HEK293 (cell line): ENCODE data around the gene ST3GAL2.
"Not testable (repeated sequence)": the region's sequence is repeated elsewhere in the genome, so short reads cannot be mapped to it uniquely, and the experiment has no call there.

ENCODE experiments used
- CTCF ChIA-PET: fragments of 350-600 bp; formaldehyde crosslinking; extraction: SDS; loops from one replicate; lab custom pipeline; 2021; ENCODE audit warnings: antibody characterized with exemption; lab: Yijun Ruan, JAX
- POLR2A ChIA-PET: fragments of 300-600 bp; formaldehyde crosslinking; extraction: SDS; loops from one replicate; lab custom pipeline; 2020; ENCODE audit warnings: antibody characterized with exemption, inconsistent platforms; lab: Yijun Ruan, JAX
- H3K27ac ChIP-seq: fragments of 200-500 bp; sonication (Bioruptor generic); 2 replicates; pipeline ENCODE4 v1.5.1; 2014; ENCODE audit warnings: low read depth, low read length, control low read depth, inconsistent platforms; ENCODE audit errors: extremely low read depth
- H3K36me3 ChIP-seq, 2 experiments: fragments of 200-500 bp in 1 of 2; sonication (Bioruptor generic) in 1 of 2; 1 replicate in 1 of 2; 2 replicates in 1 of 2; pipeline ENCODE4 v1.5.1; 2014 to 2017; ENCODE audit warnings: inconsistent platforms in 2 of 2, low read length in 2 of 2; ENCODE audit not compliant: control insufficient read depth in 2 of 2, insufficient read depth in 1 of 2
- H3K4me1 ChIP-seq: fragments of 200-500 bp; sonication (Bioruptor generic); 2 replicates; pipeline ENCODE4 v1.5.1; 2014; ENCODE audit warnings: mild to moderate bottlenecking, low read length, inconsistent platforms; ENCODE audit not compliant: control insufficient read depth, insufficient read depth
- H3K4me3 ChIP-seq: 2 replicates; pipeline ENCODE4 v1.5.1; 2011; ENCODE audit warnings: low read depth, mild to moderate bottlenecking, control low read depth, low read length, moderate library complexity
- H3K9me3 ChIP-seq: fragments of 200-500 bp; sonication (Bioruptor generic); 2 replicates; pipeline ENCODE4 v1.5.1; 2014; ENCODE audit warnings: low read depth, low read length, inconsistent platforms; ENCODE audit not compliant: control insufficient read depth, insufficient read depth
- BCL6B ChIP-seq: fragments of 450-650 bp; formaldehyde crosslinking; IDR thresholded peaks from 2 replicates; pipeline ENCODE4 v1.5.1; 2017; ENCODE audit warnings: missing biosample characterization, missing genetic modification characterization
- CTCF ChIP-seq: fragments of 450-650 bp; formaldehyde crosslinking; IDR thresholded peaks from 2 replicates; pipeline ENCODE4 v1.5.1; 2016; ENCODE audit warnings: missing biosample characterization, missing genetic modification characterization
- GFI1B ChIP-seq: fragments of 450-650 bp; formaldehyde crosslinking; IDR thresholded peaks from 2 replicates; pipeline ENCODE4 v1.5.1; 2016; ENCODE audit warnings: missing biosample characterization, missing genetic modification characterization
- HOXD13 ChIP-seq: sonication (generic); formaldehyde crosslinking; IDR thresholded peaks from 2 replicates; pipeline ENCODE4 v1.8.0; 2022; ENCODE audit warnings: missing genetic modification reagents, borderline replicate concordance
- OSR2 ChIP-seq: fragments of 450-650 bp; formaldehyde crosslinking; IDR thresholded peaks from 2 replicates; pipeline ENCODE4 v1.5.1; 2016; ENCODE audit warnings: missing biosample characterization, missing genetic modification characterization
- PRDM2 ChIP-seq: fragments of 450-650 bp; formaldehyde crosslinking; IDR thresholded peaks from 2 replicates; pipeline ENCODE4 v1.5.1; 2016; ENCODE audit warnings: missing biosample characterization, missing genetic modification characterization, borderline replicate concordance
- REPIN1 ChIP-seq: fragments of 450-650 bp; formaldehyde crosslinking; IDR thresholded peaks from 2 replicates; pipeline ENCODE4 v1.5.1; 2017; ENCODE audit warnings: missing biosample characterization, missing genetic modification characterization, low read depth
- SETDB1 ChIP-seq: IDR thresholded peaks from one replicate; pipeline ENCODE4 v1.6.1; 2017; ENCODE audit warnings: mild to moderate bottlenecking, low read length, moderate library complexity, mixed read lengths; ENCODE audit not compliant: insufficient read length
- ZFP69B ChIP-seq: fragments of 450-650 bp; formaldehyde crosslinking; IDR thresholded peaks from 2 replicates; pipeline ENCODE4 v1.5.1; 2016; ENCODE audit warnings: missing biosample characterization, missing genetic modification characterization
- ZNF121 ChIP-seq: fragments of 450-650 bp; formaldehyde crosslinking; IDR thresholded peaks from 2 replicates; pipeline ENCODE4 v1.5.1; 2016; ENCODE audit warnings: missing biosample characterization, missing genetic modification characterization
- ZNF138 ChIP-seq: fragments of 450-650 bp; formaldehyde crosslinking; IDR thresholded peaks from 2 replicates; pipeline ENCODE4 v1.5.1; 2016; ENCODE audit warnings: missing biosample characterization, missing genetic modification characterization, borderline replicate concordance
- ZNF175 ChIP-seq: fragments of 450-650 bp; formaldehyde crosslinking; IDR thresholded peaks from 2 replicates; pipeline ENCODE4 v1.5.1; 2016; ENCODE audit warnings: missing biosample characterization, missing genetic modification characterization
- ZNF2 ChIP-seq: fragments of 450-650 bp; formaldehyde crosslinking; IDR thresholded peaks from 2 replicates; pipeline ENCODE4 v1.5.1; 2016; ENCODE audit warnings: missing biosample characterization, missing genetic modification characterization
- ZNF558 ChIP-seq: fragments of 450-650 bp; formaldehyde crosslinking; IDR thresholded peaks from 2 replicates; pipeline ENCODE4 v1.5.1; 2016; ENCODE audit warnings: missing biosample characterization, missing genetic modification characterization
- ZNF585B ChIP-seq: fragments of 450-650 bp; formaldehyde crosslinking; IDR thresholded peaks from 2 replicates; pipeline ENCODE4 v1.5.1; 2016; ENCODE audit warnings: missing biosample characterization, missing genetic modification characterization
- ZNF610 ChIP-seq: fragments of 450-650 bp; formaldehyde crosslinking; IDR thresholded peaks from 2 replicates; pipeline ENCODE4 v1.5.1; 2016; ENCODE audit warnings: missing biosample characterization, missing genetic modification characterization, borderline replicate concordance
- ZNF629 ChIP-seq: fragments of 450-650 bp; formaldehyde crosslinking; IDR thresholded peaks from 2 replicates; pipeline ENCODE4 v1.5.1; 2017; ENCODE audit warnings: missing biosample characterization, missing genetic modification characterization
- ZNF654 ChIP-seq: fragments of 450-650 bp; formaldehyde crosslinking; IDR thresholded peaks from 2 replicates; pipeline ENCODE4 v1.5.1; 2016; ENCODE audit warnings: low read depth, missing biosample characterization, missing genetic modification characterization
- ZNF658 ChIP-seq: fragments of 450-650 bp; formaldehyde crosslinking; IDR thresholded peaks from 2 replicates; pipeline ENCODE4; 2016; ENCODE audit warnings: missing biosample characterization, missing genetic modification characterization
- ZSCAN23 ChIP-seq: fragments of 450-650 bp; formaldehyde crosslinking; IDR thresholded peaks from 2 replicates; pipeline ENCODE4 v1.5.1; 2016; ENCODE audit warnings: missing biosample characterization, missing genetic modification characterization
- TF ChIP-seq, protein P1 (sequence below): fragments of 450-650 bp; formaldehyde crosslinking; IDR thresholded peaks from 2 replicates; pipeline ENCODE4 v1.5.1; 2016; ENCODE audit warnings: missing biosample characterization, missing genetic modification characterization

The ST3GAL2 gene

GRCh38 chr16:70370924-70371323 lies 68.0 kb downstream of the ST3GAL2 start (continued):
- TF ChIP-seq ZNF658 (tag by site-specific recombination) (no peak), ZNF629 (tag by site-specific recombination) (no peak)

DNA sequence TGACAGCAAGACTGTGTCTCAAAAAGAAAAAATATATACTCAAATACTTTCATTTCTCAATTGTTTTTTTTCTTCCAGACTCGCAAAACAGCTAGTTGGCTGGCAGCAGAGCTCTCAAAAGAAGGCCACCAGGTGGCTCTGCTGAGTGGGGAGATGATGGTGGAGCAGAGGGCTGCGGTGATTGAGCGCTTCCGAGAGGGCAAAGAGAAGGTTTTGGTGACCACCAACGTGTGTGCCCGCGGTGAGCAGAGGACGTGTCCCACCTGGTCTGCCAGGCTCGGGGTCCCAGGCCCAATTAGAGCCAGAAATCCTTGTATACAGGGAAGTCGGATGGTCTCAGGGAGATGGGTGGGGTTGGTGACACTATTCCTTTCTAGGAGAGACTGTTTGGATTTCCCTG lies 68.8 kb downstream of the ST3GAL2 start:
- H3K36me3 ChIP-seq = peaks cover 45 to 84% of the 10 kb centered on the region in 2 experiments
- POLR2A ChIA-PET = interaction anchor here (0.6 to 1.5 kb wide), 3 partner anchors 11 to 259 kb away, joined by 3 to 8 read pairs (median 3); no protein-coding TSS in a partner anchor

DNA sequence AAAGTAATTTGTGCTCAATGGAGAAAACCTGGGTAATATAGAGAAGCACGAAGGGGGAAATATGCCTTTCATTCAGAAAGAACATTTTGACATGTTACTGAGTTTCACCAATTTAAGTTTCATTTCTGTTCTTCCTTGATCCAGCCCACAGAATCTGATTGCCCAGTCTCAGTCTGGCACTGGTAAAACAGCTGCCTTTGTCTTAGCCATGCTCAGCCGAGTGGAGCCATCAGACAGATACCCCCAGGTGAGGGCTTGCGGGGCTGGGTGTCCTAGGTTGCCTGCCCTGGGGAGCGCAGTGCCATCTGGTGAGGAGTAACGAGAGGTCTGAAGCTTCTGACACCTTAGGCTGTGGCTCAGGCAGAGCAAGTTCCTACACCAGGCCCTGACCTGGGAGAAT lies 74.5 kb downstream of the ST3GAL2 start:
- Histone ChIP-seq H3K36me3 (peaks cover 43 to 77% of the 10 kb centered on the region in 2 experiments), H3K4me1 (no peaks in the 10 kb centered on the region), H3K4me3 (no peak overlapping the region), H3K9me3 (no peaks in the 10 kb centered on the region), H3K27ac (no peak overlapping the region)
- CTCF ChIA-PET = no interaction called here
- POLR2A ChIA-PET = interaction anchor here (0.6 kb wide), 1 partner anchor 13 kb away, joined by 4 read pairs; no protein-coding TSS in a partner anchor
- TF ChIP-seq SETDB1 = no peak
- TF ChIP-seq PRDM2 (tag by site-specific recombination) = no peak
- TF ChIP-seq, protein P1, sequence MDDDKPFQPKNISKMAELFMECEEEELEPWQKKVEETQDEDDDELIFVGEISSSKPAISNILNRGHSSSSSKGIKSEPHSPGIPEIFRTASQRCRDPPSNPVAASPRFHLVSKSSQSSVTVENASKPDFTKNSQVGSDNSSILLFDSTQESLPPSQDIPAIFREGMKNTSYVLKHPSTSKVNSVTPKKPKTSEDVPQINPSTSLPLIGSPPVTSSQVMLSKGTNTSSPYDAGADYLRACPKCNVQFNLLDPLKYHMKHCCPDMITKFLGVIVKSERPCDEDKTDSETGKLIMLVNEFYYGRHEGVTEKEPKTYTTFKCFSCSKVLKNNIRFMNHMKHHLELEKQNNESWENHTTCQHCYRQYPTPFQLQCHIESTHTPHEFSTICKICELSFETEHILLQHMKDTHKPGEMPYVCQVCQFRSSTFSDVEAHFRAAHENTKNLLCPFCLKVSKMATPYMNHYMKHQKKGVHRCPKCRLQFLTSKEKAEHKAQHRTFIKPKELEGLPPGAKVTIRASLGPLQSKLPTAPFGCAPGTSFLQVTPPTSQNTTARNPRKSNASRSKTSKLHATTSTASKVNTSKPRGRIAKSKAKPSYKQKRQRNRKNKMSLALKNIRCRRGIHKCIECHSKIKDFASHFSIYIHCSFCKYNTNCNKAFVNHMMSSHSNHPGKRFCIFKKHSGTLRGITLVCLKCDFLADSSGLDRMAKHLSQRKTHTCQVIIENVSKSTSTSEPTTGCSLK (tag by site-specific recombination) = no peak
- no peak for TF ChIP-seq HOXD13 (CRISPR knock-in tag)
- TF ChIP-seq ZNF138 (tag by site-specific recombination) = no peak
- TF ChIP-seq ZNF610 (tag by site-specific recombination) = no peak
- no peak for TF ChIP-seq ZNF558 (tag by site-specific recombination)
- no peak for TF ChIP-seq REPIN1 (tag by site-specific recombination)
- no peak for TF ChIP-seq ZSCAN23 (tag by site-specific recombination)
- no peak for TF ChIP-seq ZFP69B (tag by site-specific recombination)
- TF ChIP-seq ZNF175 (tag by site-specific recombination) = no peak
- TF ChIP-seq ZNF121 = no peak
- no peak for TF ChIP-seq ZNF585B (tag by site-specific recombination)
- TF ChIP-seq BCL6B (tag by site-specific recombination) = no peak
- no peak for TF ChIP-seq OSR2 (tag by site-specific recombination)

More for the DNA sequence above, 68.8 kb downstream of the ST3GAL2 start:
- H3K4me1 ChIP-seq, H3K4me3 ChIP-seq, H3K27ac ChIP-seq, H3K9me3 ChIP-seq: not testable (repeated sequence)
- peak; percentile 61 for TF ChIP-seq CTCF (tag by site-specific recombination)
- peak; percentile 20; the same call in 1 of the 2 replicates for TF ChIP-seq ZNF654 (tag by site-specific recombination)
- peak; percentile 68 for TF ChIP-seq GFI1B (tag by site-specific recombination)
- 0 out of 2 replicates have a peak, but pooled peaks have one; percentile 52 for TF ChIP-seq ZNF2 (tag by site-specific recombination)
- CTCF ChIA-PET = interaction anchor here (0.8 to 1.7 kb wide), 4 partner anchors 11 to 289 kb away, joined by 3 to 4 read pairs (median 4); no protein-coding TSS in a partner anchor
